ENCODE results near the gene PTP4A1.

GRCh38 chr6:63573899-63574553 is 1.7 kb downstream of the PTP4A1 start:
- TF ChIP-seq EZH2 (IDR thresholded peaks at IDR 0.05; ENCODE audit: insufficient read depth, poor library complexity, severe bottlenecking) (no peak), EZH2phosphoT487 (IDR thresholded peaks at IDR 0.05; ENCODE audit: insufficient read depth, low read depth) (no peak)

Data from GM23248 (cell line).